HepG2 (cell line): Measurements from ENCODE around the gene IFIT1B. TPM values are rescaled to one million over a fixed set of nuclear protein-coding genes. Genes with fewer than 3 reads are reported as not detected.

ENCODE experiments used
- ARNT2 ChIP-seq: sonication (generic); formaldehyde crosslinking; IDR thresholded peaks from 2 replicates; pipeline ENCODE4 v1.8.0; 2022; ENCODE audit warnings: mild to moderate bottlenecking, low read depth, missing genetic modification reagents, moderate library complexity
- ATF1 ChIP-seq: IDR thresholded peaks from 2 replicates; pipeline ENCODE4 v1.6.1; 2016; ENCODE audit warnings: mild to moderate bottlenecking, control low read depth
- HBP1 ChIP-seq: IDR thresholded peaks from 2 replicates; pipeline ENCODE4 v1.6.1; 2016; ENCODE audit warnings: low read depth, control low read depth
- MEIS2 ChIP-seq: sonication (generic); formaldehyde crosslinking; IDR thresholded peaks from 2 replicates; pipeline ENCODE4 v1.9.0; 2021; ENCODE audit warnings: mild to moderate bottlenecking, missing genetic modification reagents
- NFRKB ChIP-seq: fragments of 450-650 bp; IDR thresholded peaks from 2 replicates; pipeline ENCODE4 v1.6.1; 2017
- PLRG1 ChIP-seq: fragments of 450-650 bp; conservative IDR thresholded peaks from 2 replicates; pipeline ENCODE4 v1.6.1; 2016
- SP140L ChIP-seq: sonication (generic); formaldehyde crosslinking; IDR thresholded peaks from 2 replicates; pipeline ENCODE4 v1.4.0; 2020; ENCODE audit warnings: missing genetic modification reagents, borderline replicate concordance
- SRF ChIP-seq: IDR thresholded peaks from 2 replicates; pipeline ENCODE4 v1.6.1; 2011; ENCODE audit warnings: mild to moderate bottlenecking, low read depth, low read length, moderate library complexity
- TBX2 ChIP-seq: sonication (generic); formaldehyde crosslinking; IDR thresholded peaks from 2 replicates; pipeline ENCODE4 v1.5.0; 2020; ENCODE audit warnings: missing genetic modification reagents, mild to moderate bottlenecking, borderline replicate concordance
- THAP8 ChIP-seq: sonication (generic); formaldehyde crosslinking; IDR thresholded peaks from 2 replicates; pipeline ENCODE4 v1.5.1; 2020; ENCODE audit warnings: missing genetic modification reagents, mild to moderate bottlenecking, borderline replicate concordance
- ZMYM4 ChIP-seq: sonication (generic); formaldehyde crosslinking; IDR thresholded peaks from 2 replicates; pipeline ENCODE4 v1.8.1; 2023; ENCODE audit warnings: mild to moderate bottlenecking, missing genetic modification reagents
- ZNF552 ChIP-seq: sonication (generic); formaldehyde crosslinking; IDR thresholded peaks from 2 replicates; pipeline ENCODE4 v1.9.0; 2022; ENCODE audit warnings: missing genetic modification reagents, mild to moderate bottlenecking, borderline replicate concordance
- ZNF747 ChIP-seq: sonication (generic); formaldehyde crosslinking; IDR thresholded peaks from 2 replicates; pipeline ENCODE4 v1.8.1; 2023; ENCODE audit warnings: missing genetic modification reagents, mild to moderate bottlenecking, borderline replicate concordance
- polyA plus RNA-seq, 8 experiments: library from polyadenylated mRNA; depleted of rRNA in 3 of 8; stranded (reverse) in 7 of 8; unstranded in 1 of 8; fragments of >200 nt; fragmentation: Illumina TruSeq in 4 of 8; extraction: Trizol in 4 of 8; gene quantifications; 2 replicates each; pipeline versions ENCODE4 v1.2.1 to v1.2.3, GENCODE V29; 2011 to 2016; ENCODE audit warnings: low read depth in 4 of 8, missing spikeins in 1 of 8, mixed read lengths in 1 of 8; ENCODE audit not compliant: insufficient read depth in 1 of 8
- total RNA-seq, 5 experiments: library from RNA; depleted of rRNA; stranded (reverse); fragments of >200 nt; fragmentation: Illumina TruSeq; extraction: Trizol; gene quantifications; 2 replicates each; pipeline ENCODE4 v1.2.3, GENCODE V29; 2016; ENCODE audit warnings: low read depth in 1 of 5
- TF ChIP-seq, protein P1 (sequence below), 2 experiments: sonication (generic) in 1 of 2; formaldehyde crosslinking in 1 of 2; IDR thresholded peaks; 2 replicates each; pipeline versions ENCODE4 v1.6.1 to v1.9.0; 2014 to 2022; ENCODE audit warnings: antibody characterized with exemption in 1 of 2, borderline replicate concordance in 1 of 2, inconsistent platforms in 1 of 2, low read depth in 1 of 2, missing genetic modification reagents in 1 of 2
- TF ChIP-seq, protein P2 (sequence below): sonication (generic); formaldehyde crosslinking; IDR thresholded peaks from 2 replicates; pipeline ENCODE4 v1.4.0; 2020; ENCODE audit warnings: missing genetic modification reagents
- TF ChIP-seq, protein P3 (sequence below): sonication (generic); formaldehyde crosslinking; IDR thresholded peaks from 2 replicates; pipeline ENCODE4 v1.5.1; 2020; ENCODE audit warnings: missing genetic modification reagents, mild to moderate bottlenecking, borderline replicate concordance

IFIT1B gene
- total and polyA plus RNA-seq, 2 of the 13 experiments (the other 11 are each of a cell fraction or from before 2014, with no cell fraction given), result not detected

DNA sequence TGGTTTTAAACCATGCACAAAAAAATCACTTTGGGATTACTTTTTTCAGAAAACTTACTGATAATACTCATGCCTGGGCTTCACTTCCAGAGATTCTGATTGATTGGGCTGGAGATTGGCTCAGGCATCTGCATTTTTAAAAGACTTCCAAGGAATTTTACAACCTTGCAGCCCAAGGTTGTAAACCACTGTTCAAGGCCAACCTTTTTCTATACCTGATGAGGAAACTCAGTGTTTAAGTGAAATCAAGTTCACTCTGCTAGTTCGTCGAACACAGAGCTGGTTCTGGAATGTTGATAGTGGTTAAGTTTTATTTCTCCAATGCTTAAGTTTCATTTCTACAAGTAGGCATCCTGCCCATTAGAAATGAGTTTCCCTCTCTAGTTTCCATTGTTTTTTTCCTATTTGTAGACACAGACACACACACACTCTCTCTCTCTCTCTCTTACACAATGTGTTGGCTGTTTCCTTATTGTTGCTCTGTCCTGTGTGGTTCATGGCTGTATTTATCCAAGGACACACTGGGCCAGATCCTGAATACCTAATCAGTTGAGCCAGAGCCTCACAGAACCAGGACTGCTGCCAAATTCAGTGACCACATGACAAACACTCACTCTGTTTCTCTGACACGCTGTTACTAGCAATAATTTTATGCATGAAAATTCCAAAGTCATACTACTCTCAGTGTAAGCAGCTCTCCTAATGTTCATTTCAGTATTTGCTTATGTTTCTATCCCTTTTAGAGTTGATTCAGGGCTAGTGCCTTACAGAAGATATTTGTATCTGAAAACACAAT, 3.7 kb upstream of the IFIT1B start (continued):
- TF ChIP-seq, protein P1, sequence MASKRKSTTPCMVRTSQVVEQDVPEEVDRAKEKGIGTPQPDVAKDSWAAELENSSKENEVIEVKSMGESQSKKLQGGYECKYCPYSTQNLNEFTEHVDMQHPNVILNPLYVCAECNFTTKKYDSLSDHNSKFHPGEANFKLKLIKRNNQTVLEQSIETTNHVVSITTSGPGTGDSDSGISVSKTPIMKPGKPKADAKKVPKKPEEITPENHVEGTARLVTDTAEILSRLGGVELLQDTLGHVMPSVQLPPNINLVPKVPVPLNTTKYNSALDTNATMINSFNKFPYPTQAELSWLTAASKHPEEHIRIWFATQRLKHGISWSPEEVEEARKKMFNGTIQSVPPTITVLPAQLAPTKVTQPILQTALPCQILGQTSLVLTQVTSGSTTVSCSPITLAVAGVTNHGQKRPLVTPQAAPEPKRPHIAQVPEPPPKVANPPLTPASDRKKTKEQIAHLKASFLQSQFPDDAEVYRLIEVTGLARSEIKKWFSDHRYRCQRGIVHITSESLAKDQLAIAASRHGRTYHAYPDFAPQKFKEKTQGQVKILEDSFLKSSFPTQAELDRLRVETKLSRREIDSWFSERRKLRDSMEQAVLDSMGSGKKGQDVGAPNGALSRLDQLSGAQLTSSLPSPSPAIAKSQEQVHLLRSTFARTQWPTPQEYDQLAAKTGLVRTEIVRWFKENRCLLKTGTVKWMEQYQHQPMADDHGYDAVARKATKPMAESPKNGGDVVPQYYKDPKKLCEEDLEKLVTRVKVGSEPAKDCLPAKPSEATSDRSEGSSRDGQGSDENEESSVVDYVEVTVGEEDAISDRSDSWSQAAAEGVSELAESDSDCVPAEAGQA (IDR thresholded peaks at IDR 0.05; ENCODE audit: low read depth), result no peak
- TF ChIP-seq, protein P1 (CRISPR knock-in tag; IDR thresholded peaks at IDR 0.05; ENCODE audit: borderline replicate concordance), result no peak
- TF ChIP-seq ZNF747 (CRISPR knock-in tag) (no peak), HBP1 (peak; percentile 64; the same call in 1 of the 2 replicates), ATF1 (no peak; the same call in 1 of the 2 replicates), SRF (no peak), ZNF552 (CRISPR knock-in tag) (no peak), ARNT2 (CRISPR knock-in tag) (no peak), NFRKB (no peak), SP140L (no peak; the same call in 1 of the 2 replicates), THAP8 (CRISPR knock-in tag) (no peak), MEIS2 (CRISPR knock-in tag) (no peak), ZMYM4 (CRISPR knock-in tag) (peak; percentile 78), PLRG1 (no peak), TBX2 (CRISPR knock-in tag) (no peak; the same call in 1 of the 2 replicates)
- TF ChIP-seq, protein P2, sequence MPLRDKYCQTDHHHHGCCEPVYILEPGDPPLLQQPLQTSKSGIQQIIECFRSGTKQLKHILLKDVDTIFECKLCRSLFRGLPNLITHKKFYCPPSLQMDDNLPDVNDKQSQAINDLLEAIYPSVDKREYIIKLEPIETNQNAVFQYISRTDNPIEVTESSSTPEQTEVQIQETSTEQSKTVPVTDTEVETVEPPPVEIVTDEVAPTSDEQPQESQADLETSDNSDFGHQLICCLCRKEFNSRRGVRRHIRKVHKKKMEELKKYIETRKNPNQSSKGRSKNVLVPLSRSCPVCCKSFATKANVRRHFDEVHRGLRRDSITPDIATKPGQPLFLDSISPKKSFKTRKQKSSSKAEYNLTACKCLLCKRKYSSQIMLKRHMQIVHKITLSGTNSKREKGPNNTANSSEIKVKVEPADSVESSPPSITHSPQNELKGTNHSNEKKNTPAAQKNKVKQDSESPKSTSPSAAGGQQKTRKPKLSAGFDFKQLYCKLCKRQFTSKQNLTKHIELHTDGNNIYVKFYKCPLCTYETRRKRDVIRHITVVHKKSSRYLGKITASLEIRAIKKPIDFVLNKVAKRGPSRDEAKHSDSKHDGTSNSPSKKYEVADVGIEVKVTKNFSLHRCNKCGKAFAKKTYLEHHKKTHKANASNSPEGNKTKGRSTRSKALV (CRISPR knock-in tag), result no peak
- TF ChIP-seq, protein P3, sequence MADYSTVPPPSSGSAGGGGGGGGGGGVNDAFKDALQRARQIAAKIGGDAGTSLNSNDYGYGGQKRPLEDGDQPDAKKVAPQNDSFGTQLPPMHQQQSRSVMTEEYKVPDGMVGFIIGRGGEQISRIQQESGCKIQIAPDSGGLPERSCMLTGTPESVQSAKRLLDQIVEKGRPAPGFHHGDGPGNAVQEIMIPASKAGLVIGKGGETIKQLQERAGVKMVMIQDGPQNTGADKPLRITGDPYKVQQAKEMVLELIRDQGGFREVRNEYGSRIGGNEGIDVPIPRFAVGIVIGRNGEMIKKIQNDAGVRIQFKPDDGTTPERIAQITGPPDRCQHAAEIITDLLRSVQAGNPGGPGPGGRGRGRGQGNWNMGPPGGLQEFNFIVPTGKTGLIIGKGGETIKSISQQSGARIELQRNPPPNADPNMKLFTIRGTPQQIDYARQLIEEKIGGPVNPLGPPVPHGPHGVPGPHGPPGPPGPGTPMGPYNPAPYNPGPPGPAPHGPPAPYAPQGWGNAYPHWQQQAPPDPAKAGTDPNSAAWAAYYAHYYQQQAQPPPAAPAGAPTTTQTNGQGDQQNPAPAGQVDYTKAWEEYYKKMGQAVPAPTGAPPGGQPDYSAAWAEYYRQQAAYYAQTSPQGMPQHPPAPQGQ (CRISPR knock-in tag), result no peak
